Measurements from ENCODE around the gene CCHCR1. TPM values are rescaled to one million over a fixed set of nuclear protein-coding genes. Genes with fewer than 3 reads are reported as not detected.

The CCHCR1 gene
- polyA plus RNA-seq, 1 donor (not counting 4 experiments of a cell fraction or from before 2014, with no cell fraction given), result 7.5 TPM

- no peak for FAIRE-seq
- Histone ChIP-seq H4K20me1 (ENCODE audit: control insufficient read depth, extremely low read depth, insufficient read depth, low read length) (no peaks in the 10 kb centered on the region), H3K4me2 (ENCODE audit: control insufficient read depth, extremely low read depth, insufficient read depth, low read depth, low read length) (no peak overlapping the region), H3K27me3 (ENCODE audit: control insufficient read depth, extremely low read depth, insufficient read depth, low read length) (no peaks in the 10 kb centered on the region), H3K27ac (ENCODE audit: control insufficient read depth, insufficient read depth, low read length) (no peak overlapping the region), H3K4me1 (ENCODE audit: control insufficient read depth, extremely low read depth, insufficient read depth, low read length) (peaks cover 23% of the 10 kb centered on the region), H3K4me3 (ENCODE audit: control insufficient read depth in 2 of 3, extremely low read depth in 1 of 3, insufficient read depth in 2 of 3, low read depth in 1 of 3, low read length in 3 of 3) (no peak overlapping the region), H3K9me3 (ENCODE audit: control insufficient read depth, low read depth, low read length) (no peaks in the 10 kb centered on the region), H3K36me3 (ENCODE audit: control insufficient read depth in 2 of 2, extremely low read depth in 1 of 2, insufficient read depth in 2 of 2, low read length in 2 of 2) (no peaks in the 10 kb centered on the region), H2AFZ (ENCODE audit: control insufficient read depth, low read length) (no peak overlapping the region), H3K79me2 (ENCODE audit: control insufficient read depth, insufficient read depth, low read length) (no peaks in the 10 kb centered on the region), H3K9ac (ENCODE audit: control insufficient read depth, extremely low read depth, insufficient read depth, low read length) (no peak overlapping the region), H3K9me1 (ENCODE audit: control insufficient read depth, extremely low read depth, insufficient read depth, low read length) (peaks cover 2% of the 10 kb centered on the region)
- TF ChIP-seq CTCF (optimal IDR thresholded peaks at IDR 0.05 in 1 of 3, IDR thresholded peaks at IDR 0.05 in 1 of 3, conservative IDR thresholded peaks at IDR 0.05 in 1 of 3; ENCODE audit: extremely low read depth in 1 of 3, insufficient read depth in 2 of 3, low read length in 3 of 3), result no peak
- no peak for TF ChIP-seq EZH2 (IDR thresholded peaks at IDR 0.05; ENCODE audit: low read length)
- DNase-seq (ENCODE audit: low read depth, low spot score), result no peak
- dilution Hi-C loops (cut with MboI; ENCODE audit: extremely low pct_ligation_motif_present, low sequenced_read_pairs), result no loop called here
Observed at GRCh38 chr6:31205638-31206037, 48.0 kb upstream of the CCHCR1 start.

GRCh38 chr6:31204751-31205145, 47.1 kb upstream of the CCHCR1 start:
- H3K4me2 ChIP-seq (ENCODE audit: control insufficient read depth, extremely low read depth, insufficient read depth, low read depth, low read length), result peak overlapping the region; percentile 81
- peak overlapping the region; percentile 73 for H3K27ac ChIP-seq (ENCODE audit: control insufficient read depth, insufficient read depth, low read length)
- H3K9me1 ChIP-seq (ENCODE audit: control insufficient read depth, extremely low read depth, insufficient read depth, low read length), result peaks cover 2% of the 10 kb centered on the region
- no peaks in the 10 kb centered on the region for H3K27me3 ChIP-seq (ENCODE audit: control insufficient read depth, extremely low read depth, insufficient read depth, low read length)
- no peaks in the 10 kb centered on the region for H3K36me3 ChIP-seq (ENCODE audit: control insufficient read depth in 2 of 2, extremely low read depth in 1 of 2, insufficient read depth in 2 of 2, low read length in 2 of 2)
- H2AFZ ChIP-seq (ENCODE audit: control insufficient read depth, low read length), result no peak overlapping the region
- no peaks in the 10 kb centered on the region for H3K79me2 ChIP-seq (ENCODE audit: control insufficient read depth, insufficient read depth, low read length)
- peak overlapping the region; percentile 69 for H3K9ac ChIP-seq (ENCODE audit: control insufficient read depth, extremely low read depth, insufficient read depth, low read length)
- DNase-seq (ENCODE audit: low read depth, low spot score) (no peak), FAIRE-seq (no peak)
- H4K20me1 ChIP-seq (ENCODE audit: control insufficient read depth, extremely low read depth, insufficient read depth, low read length), result no peaks in the 10 kb centered on the region
- H3K4me1 ChIP-seq (ENCODE audit: control insufficient read depth, extremely low read depth, insufficient read depth, low read length), result peaks cover 23% of the 10 kb centered on the region
- TF ChIP-seq CTCF (optimal IDR thresholded peaks at IDR 0.05 in 1 of 3, IDR thresholded peaks at IDR 0.05 in 1 of 3, conservative IDR thresholded peaks at IDR 0.05 in 1 of 3; ENCODE audit: extremely low read depth in 1 of 3, insufficient read depth in 2 of 3, low read length in 3 of 3), result no peak
- no peak for TF ChIP-seq EZH2 (IDR thresholded peaks at IDR 0.05; ENCODE audit: low read length)
- H3K4me3 ChIP-seq (ENCODE audit: control insufficient read depth in 2 of 3, extremely low read depth in 1 of 3, insufficient read depth in 2 of 3, low read depth in 1 of 3, low read length in 3 of 3), result peak overlapping the region in 2 of 3 experiments; percentile 11 to 73
- dilution Hi-C loops (cut with MboI; ENCODE audit: extremely low pct_ligation_motif_present, low sequenced_read_pairs), result no loop called here
- H3K9me3 ChIP-seq (ENCODE audit: control insufficient read depth, low read depth, low read length), result no peaks in the 10 kb centered on the region

All from keratinocyte (primary cell).